Hepatocyte (in vitro differentiated cells): ENCODE data around the gene C6orf132.

ENCODE experiments used
- EZH2 ChIP-seq: fragments of 200-600 bp; sonication (generic); IDR thresholded peaks from 2 replicates; pipeline ENCODE4 v1.6.1; 2016; ENCODE audit warnings: antibody characterized with exemption, mild to moderate bottlenecking, borderline replicate concordance
- EZH2phosphoT487 ChIP-seq: fragments of 200-600 bp; sonication (generic); IDR thresholded peaks from one replicate; pipeline ENCODE4 v1.6.1; 2018; ENCODE audit warnings: antibody characterized with exemption, mild to moderate bottlenecking, low read depth, moderate library complexity; ENCODE audit not compliant: unreplicated experiment, severe bottlenecking
- TF ChIP-seq, protein P1 (sequence below): fragments of 200-600 bp; sonication (generic); IDR thresholded peaks from 2 replicates; pipeline ENCODE4 v1.5.1; 2016; ENCODE audit warnings: antibody characterized with exemption, mild to moderate bottlenecking; ENCODE audit not compliant: poor library complexity

DNA sequence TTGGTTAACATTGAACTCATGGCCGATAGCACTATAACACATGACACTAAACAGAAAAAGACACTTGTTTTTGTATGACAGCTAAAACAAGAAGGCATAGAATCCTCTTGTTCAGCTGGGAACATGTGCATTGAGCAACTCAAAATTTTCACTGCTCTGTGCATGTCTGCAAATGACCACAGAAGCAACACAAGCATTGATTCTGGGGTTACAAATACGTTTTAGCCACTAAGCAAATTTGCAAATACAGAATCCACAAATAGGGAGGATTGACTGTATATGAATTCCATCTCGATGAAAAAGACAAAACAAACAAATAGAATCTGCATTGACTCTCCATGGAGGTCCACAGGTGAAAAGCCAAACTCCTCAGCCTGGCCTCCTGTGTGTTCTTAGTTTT is 31.7 kb downstream of the C6orf132 start:
- TF ChIP-seq, protein P1, sequence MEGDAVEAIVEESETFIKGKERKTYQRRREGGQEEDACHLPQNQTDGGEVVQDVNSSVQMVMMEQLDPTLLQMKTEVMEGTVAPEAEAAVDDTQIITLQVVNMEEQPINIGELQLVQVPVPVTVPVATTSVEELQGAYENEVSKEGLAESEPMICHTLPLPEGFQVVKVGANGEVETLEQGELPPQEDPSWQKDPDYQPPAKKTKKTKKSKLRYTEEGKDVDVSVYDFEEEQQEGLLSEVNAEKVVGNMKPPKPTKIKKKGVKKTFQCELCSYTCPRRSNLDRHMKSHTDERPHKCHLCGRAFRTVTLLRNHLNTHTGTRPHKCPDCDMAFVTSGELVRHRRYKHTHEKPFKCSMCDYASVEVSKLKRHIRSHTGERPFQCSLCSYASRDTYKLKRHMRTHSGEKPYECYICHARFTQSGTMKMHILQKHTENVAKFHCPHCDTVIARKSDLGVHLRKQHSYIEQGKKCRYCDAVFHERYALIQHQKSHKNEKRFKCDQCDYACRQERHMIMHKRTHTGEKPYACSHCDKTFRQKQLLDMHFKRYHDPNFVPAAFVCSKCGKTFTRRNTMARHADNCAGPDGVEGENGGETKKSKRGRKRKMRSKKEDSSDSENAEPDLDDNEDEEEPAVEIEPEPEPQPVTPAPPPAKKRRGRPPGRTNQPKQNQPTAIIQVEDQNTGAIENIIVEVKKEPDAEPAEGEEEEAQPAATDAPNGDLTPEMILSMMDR: no peak
- no peak for TF ChIP-seq EZH2
- no peak for TF ChIP-seq EZH2phosphoT487
